Measurements from ENCODE around the gene CCNYL1.
A peak's percentile ranks its signal among the peaks of the same experiment; 100 is the strongest.
"Not testable (repeated sequence)": the region's sequence is repeated elsewhere in the genome, so short reads cannot be mapped to it uniquely, and the experiment has no call there.

Gene CCNYL1

DNA sequence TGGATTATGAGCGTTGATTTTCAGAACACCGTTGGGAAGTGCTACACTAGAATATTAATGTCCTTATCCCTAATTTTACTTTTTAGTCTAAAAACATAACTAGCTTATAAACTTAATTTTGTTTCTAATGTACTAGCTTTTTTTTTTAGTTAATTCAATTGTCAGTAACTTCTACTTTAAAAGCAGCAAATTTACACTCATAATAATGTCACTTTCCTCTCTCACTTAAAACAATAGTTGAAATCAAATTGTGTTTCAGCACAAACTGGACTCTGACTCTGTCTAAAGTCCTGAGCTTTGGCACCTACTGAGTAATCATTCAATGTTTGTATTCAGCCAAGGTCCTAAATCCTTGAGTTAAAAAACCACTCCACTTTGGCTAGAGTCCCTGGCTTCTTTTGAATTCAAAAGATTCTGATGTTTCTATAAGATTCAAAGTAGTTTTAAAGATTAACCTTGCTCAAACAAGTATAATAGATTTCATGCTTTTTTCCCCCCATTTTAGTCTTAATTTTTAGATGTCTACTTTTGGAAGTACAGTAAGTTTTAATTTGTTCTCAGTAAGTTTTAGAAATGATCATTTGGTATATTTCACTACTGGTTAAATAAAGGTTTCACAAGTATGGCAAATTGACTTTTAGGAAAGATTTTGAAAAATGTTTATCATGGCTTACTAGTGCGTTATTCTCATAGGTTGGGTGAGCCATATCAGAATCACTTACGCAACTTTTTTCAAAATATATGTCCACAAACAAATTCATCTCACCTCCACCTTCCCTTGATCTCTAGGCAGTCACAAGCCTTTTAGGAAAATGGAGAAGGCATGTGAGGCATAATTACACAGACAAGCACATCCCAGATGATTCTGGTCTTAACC, 23.4 kb downstream of the CCNYL1 start:
- DNase-seq, result no peak

DNA sequence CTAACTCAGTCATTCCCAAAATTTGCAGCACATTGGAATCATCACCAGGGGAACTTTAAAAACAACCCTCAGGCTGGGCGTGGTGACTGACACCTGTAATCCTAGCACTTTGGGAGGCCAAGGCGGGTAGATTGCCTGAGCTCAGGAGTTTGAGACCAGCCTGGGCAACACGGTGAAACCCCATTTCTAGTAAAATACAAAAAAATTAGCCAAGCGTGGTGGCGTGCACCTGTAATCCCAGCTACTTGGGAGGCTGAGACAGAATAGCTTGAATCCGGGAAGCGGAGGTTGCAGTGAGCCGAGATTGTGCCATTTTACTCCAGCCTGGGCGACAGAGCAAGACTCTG, 24.0 kb downstream of the CCNYL1 start:
- not testable (repeated sequence) for DNase-seq

DNA sequence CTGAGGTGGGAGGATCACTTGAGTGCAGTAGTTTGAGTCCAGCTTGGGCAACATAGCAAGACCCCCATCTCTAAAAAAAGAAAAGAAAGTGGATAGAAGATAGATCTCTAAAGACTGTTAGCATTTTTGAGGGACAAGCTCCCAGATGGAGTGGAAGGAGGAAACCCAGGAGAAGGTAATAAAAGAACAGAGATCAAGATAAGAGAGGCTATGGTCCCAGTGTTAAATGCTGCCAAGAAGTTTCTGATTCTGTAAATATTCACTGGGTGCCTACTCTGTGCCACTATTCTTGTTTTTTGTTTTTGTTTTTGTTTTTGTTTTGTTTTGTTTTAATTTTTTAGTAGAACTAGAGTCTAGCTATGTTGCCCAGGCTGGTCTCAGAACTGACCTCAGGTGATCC, 32.1 kb downstream of the CCNYL1 start:
- no peak for DNase-seq

DNA sequence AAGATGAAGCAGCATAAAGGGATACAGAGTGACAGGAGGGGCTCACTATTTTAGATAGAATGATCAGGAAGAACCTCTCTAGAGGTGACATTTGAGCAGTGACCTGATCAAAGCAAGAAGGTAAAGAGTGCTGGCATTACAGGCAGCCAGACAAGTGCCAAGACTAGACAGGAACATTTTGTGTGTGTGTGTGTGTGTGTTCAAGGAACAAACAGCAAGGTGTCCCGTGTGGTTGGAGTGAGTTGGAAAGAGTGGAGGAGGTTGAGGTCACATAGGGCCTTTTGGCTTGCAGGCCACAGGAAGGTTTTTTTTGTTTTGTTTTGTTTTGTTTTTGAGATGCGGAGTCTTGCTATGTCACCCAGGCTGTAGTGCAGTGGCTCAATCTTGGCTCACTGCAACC, 32.6 kb downstream of the CCNYL1 start:
- no peak for DNase-seq

DNA sequence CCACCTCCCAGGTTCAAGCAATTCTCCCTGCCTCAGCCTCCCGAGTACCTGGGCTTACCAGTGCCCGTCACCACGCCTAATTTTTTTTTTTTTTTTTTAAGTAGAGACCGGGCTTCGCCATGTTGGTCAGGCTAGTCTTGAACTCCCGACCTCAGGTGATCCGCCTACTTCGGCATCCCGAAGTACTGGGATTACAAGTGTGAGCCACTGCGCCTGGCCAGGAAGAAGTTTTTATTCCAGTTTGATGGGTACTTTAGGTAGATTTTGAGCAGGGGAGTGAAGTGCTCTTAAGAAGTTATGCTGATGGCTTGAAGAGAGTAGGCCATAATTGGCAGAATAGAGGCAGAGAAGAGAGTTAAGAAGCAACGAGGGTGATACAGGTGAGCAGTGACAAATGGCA, 33.0 kb downstream of the CCNYL1 start:
- DNase-seq, result no peak

DNA sequence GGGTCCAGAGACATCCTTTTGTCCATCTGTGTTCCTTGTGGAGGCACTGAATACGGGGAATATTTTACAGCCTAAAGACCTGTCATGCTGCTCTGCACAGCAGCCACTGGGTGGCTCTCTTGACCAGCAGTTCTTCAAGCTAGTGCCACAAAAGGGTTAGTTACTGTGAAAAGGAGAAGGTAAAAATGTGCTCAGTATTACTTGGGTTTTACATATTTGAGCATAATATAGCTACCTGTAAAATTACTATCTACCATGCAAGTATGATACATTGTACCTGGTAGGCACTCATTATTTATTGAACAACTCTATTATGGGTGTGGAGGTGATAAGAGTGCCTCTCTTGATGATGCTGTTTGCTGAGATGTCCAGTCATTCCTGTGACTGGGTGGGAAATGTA, 34.7 kb downstream of the CCNYL1 start:
- peak in 1 of 5 experiments; percentile 56 for DNase-seq

DNA sequence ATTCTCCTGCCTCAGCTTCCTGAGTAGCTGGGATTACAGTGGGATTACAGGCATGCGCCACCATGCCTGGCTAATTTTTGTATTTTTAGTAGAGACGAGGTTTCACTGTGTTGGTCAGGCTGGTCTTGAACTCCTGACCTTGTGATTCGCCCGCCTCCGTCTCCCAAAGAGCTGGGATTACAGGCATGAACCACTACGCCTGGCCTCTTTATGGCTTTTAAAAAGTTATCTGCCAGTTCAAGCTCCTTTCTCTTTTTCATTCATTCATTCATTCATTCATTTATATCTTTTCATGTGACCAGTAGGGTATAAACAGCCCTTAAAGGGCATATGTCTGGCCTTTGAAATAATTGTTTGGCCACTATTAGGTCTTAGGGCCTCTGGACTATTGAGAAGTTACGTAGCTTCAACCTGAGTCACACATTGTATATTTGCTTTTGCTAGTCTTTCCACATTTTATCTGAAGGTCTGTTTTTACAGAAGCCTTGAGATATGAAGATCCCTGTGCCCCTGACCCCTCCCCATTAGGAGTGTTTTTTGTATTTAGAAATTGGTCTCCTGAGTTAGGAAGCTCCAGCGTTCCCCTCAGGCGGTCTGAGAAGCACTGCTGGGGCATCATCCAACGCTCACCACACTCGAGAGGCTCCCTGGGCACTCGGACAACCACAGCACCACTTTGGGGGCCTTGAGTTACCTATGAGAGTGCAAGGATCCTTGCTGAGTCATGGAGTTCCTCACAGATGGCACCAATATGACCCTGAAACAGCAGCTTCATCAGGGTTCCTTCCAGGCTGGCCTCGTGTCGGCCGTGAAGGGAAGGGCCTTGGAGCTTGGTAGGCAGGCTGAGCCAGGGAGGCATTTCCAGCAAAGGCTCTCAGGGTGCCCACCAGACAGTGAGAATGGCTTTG, 36.5 kb downstream of the CCNYL1 start:
- no peak for DNase-seq

DNA sequence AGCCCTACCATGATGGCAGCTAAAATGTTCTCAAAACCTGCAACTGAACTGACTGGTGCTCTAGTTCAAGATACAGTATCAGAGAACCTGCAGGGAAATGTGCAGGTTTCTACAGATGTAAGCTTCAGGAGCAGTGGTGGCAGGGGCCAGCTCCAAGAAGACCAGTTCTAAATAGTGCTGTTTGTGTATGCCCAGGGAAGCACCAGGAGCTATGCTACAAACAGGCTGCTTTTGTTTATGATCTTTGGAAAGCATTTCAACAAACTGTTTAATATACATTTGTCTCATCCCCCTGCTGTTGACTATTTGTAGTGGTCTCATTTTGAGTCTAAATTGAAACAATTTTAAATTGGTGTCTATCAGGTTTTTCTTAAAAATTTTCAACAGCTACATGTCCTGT, 37.6 kb downstream of the CCNYL1 start:
- no peak for DNase-seq

DNA sequence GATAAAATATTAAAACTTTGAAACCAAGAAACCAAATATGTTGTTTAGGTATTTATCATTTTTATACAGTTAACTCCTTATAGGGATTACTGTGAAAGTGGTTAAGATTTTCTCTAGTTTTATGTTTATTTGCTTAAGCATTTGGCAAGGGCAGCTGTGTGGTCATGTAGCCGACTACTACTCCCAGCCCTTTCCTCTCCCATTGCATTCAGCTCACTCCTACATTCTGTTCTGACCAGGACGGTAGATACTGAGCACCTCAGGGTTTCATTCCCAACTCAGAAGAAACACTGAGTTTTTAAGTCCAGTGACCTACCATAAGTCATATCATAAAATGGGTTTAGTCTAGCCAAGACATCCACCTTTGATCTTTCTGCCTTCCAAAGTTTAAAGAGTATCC, 38.4 kb downstream of the CCNYL1 start:
- DNase-seq, result no peak

DNA sequence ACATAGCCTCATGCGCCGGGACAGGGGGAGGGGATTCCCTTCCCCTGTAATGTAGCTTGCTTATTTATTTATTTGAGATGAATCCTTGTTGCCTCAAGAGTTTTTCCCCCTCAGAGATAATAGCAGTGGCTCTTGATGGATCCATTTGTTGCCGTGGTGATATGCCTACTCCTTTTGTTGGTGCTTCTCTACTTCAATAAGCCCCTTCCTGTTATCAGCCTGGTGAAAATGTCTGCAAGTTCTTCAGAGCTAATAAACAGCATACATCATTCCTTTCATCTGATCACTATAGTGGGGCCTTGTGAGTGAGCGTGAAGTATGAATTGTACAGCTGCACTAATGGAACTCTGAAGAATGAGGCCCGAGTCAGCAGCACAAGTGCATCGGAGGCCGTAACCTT, 38.9 kb downstream of the CCNYL1 start:
- no peak for DNase-seq

DNA sequence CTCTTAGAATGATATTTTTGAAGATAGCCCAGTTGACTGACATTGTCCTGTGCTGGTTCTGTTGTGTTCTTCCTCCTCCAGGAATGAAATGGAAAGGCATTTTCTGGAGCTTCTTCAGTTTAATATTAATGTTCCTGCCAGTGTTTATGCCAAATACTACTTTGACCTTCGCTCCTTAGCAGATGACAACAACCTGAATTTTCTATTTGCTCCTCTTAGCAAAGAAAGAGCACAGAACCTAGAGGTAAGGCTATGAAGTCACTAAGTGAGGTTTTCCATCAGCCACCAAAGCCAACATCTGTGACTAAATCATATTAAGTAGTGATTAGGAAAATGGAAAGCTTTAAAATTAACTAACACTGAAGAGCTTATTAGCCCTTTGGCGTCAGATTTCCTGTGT, 39.4 kb downstream of the CCNYL1 start:
- no peak for DNase-seq

DNA sequence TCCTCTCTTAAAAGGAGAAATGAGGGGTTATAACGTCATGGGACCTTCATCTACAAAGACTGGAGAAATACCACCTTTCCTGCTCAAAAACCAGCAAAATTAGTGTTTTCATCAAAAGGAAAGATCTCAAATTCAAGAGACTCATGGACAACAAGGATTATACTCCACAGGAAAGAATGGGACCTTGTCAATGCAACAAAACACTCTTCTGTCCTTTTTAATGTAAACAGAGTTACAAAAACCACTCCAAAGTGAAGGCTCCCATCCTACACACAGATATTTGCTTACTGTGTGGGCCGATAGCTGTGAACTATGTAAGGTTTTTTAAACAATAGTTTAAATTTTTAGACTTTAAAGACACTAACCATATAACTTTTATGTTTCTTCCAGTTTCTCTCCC, 42.2 kb downstream of the CCNYL1 start:
- DNase-seq, result not testable (repeated sequence)

DNA sequence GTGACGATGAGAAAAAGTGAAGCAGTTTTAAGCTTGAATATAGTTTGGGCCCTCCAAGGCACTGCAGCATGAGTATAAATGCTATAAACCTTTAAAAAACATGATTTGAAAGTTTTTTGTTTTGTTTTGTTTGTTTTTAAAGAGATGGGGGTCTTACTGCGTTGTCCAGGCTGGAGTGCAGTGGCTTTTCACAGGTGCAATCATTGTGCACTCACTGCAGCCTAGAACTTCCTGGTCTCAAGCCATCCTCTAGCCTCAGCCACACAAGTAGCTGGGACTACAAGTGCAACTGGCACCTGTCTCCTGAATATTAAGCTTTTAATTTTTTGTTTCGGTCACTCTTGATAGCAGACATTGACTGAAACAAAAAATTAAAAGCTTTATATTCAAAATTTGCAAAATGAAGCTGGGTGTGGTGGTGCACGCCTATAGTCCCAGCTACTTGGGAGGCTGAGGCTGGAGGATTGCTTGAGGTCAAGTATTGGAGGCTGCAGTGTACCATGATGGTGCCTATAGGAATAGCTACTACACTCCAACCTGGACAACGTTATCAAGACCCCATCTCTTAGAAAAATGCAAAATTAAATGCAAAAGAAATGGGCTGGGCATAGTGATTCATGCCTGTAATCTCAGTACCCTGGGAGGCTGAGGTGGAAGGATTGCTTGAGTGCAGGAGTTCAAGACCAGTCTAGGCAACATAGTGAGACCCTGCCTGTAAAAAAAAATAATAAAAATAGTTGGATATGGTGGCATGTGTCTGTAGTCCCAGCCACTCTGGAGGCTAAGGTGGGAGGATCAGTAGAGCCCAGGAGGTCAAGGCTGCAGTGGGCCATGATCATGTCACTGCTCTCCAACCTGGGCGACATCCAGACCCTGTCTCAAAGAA, 43.3 kb downstream of the CCNYL1 start:
- no peak for DNase-seq

DNA sequence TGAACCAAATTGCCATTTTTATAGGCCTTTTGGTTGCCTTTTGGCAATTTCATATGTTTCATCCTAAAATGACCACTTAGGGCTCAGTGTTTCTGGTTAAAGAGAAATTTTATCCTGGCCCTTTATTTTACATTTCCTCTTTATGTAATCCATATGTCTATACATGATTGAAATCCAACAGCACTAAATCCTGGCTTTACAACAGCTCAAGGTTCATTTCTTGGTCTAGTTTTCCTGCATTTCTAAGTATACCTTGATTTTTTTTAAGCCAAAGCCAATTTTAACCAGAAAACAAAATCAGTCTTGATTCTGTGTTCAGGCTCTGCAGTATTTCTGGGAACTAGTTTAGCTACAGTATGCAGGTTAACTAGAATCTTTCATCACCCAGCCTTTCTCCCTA, 46.6 kb downstream of the CCNYL1 start:
- no peak for DNase-seq

DNA sequence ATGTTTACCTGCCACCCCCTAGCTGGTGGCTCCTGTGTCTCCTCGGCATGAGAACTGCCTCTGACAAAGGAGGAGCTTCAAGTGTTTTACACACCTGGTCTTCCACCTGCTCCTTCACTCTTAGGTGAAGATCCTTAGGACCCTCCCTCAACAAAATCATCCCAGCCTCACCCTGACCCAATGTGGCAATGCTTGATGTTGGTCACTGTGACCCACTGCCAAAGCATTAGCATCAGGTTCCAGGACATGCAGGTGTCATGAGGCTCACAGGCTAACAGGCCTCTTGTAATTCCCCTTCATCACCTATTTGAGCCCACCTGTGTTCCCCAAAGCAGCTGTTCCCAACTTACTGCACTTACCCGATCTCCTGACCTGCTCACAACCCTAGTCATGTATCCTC, 48.5 kb downstream of the CCNYL1 start:
- DNase-seq, result no peak

DNA sequence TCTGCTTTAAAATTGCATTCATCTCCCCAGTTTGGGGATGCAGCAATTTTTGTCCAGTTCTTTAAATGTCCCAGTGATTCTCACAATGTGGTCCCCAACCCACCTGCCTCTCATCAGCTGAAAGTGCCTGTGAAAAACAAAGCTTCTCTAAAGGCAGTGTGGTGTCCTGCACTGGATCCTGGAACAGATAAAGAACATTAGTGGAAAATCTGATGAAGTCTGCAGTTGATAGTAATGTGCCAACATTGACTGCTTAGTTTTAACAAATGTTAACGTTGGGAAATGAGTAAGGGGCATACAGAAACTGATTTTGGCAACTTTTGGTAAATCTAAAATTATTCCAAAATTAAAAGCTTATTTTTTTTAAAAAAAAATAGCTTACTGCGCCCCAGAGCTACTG, 49.0 kb downstream of the CCNYL1 start:
- DNase-seq, result no peak

DNA sequence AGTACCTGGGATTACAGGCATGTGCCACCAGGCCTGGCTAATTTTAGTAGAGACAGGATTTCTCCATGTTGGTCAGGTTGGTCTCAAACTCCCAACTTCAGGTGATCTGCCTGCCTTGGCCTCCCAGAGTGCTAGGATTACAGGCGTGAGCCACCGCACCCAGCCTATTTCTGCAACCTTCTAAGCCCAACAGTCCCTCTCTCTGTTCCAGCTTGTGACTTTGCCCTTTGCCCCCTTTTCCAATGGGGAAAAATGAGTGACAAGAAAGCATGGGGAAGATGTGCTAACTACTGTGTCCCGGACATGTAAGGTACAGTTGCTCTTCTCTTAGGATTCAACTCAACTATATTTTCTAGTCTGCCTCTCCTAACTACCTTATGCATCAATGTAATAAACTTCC, 50.0 kb downstream of the CCNYL1 start:
- DNase-seq, result not testable (repeated sequence)

DNA sequence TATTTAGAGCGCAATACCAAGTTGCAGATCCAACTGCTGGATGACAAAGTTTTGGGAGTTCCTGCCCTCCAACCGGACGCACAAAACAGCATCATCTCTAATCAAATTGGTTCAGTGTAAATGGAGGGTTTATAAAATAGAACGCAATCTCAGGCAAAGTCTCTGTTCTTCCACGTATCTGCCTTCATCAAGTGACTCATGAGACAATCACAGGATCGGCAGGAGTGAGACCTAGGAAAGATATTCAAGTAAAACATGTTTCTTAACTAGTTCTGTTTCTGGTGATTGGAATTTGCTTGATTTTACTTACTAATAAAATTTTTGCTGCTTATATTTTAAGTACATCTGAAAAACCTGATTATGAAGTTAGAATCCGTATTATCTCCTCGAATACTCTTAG, 50.7 kb downstream of the CCNYL1 start:
- no peak for DNase-seq

DNA sequence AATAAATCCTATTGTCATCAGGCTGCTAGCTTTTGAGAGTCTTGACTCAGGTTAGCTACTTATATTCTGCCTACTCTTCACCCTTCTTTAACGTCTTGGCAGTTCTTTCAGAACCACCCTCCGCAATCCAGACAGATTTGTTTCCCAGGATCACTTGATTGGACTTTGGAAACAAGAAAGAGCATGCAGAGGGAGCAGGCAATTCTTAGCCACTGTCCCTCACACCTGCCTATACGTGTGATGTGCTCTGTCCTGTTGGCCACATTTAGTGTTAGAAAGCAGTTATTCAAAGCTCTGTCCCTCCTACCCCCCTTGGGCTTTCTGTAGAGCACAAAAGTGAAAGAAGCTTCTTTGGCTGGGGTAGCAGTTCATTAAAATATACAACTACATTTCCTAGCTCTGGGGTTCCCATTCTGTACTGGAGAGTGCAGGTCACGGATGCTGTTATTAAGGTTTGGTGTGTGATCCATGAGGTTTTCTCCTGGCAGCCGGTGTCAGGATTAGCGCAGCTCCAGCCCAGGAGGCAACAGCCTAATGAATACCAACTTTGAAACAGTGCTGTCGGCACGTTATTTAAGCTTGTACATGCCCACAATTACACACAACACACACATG, 52.0 kb downstream of the CCNYL1 start:
- no peak for DNase-seq

DNA sequence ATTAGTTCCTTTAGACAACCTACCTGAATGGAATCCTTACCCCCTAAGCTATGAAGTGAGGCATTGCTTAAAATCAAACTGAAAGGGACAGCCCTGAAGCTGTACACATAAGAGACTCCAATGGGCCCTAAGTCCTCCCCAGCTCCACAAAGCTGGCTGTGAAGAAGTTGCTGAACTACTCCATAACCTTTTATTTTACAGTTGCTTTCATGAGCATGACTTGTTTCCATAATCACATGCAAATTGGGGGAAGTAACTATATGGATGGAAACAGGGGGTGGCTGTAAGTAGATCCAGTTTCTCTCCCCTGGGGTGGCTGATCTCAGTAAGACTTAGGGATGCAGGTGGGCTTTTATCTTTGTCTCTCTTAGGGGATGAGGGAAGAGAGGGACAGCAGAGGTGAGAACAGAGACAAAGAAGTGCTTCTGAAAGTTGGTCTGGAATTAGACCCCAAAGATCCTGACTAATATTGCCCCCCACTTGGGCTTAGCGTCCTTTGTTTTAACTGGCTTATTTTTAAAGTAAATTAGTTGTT, 52.7 kb downstream of the CCNYL1 start:
- DNase-seq, result no peak

DNA sequence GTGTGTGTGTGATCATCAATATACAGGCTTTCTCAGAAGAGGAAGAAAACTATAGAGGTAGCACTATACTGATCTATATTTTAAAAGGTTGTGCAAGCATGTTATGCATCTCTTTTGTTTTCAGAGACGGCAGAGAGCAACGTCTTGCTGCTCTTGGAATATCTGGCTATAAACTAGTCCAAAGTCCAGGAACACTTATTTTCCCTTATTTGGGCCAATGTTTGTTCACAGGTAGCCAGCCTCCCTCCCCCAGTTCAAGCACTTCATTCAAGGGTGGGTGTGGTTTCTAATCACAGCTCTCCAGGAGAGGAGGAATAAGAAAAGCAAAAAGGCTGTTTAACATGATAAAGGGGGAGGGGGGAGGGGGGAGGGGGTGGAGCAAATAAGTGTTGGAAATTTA, 54.1 kb downstream of the CCNYL1 start:
- DNase-seq, result no peak

DNA sequence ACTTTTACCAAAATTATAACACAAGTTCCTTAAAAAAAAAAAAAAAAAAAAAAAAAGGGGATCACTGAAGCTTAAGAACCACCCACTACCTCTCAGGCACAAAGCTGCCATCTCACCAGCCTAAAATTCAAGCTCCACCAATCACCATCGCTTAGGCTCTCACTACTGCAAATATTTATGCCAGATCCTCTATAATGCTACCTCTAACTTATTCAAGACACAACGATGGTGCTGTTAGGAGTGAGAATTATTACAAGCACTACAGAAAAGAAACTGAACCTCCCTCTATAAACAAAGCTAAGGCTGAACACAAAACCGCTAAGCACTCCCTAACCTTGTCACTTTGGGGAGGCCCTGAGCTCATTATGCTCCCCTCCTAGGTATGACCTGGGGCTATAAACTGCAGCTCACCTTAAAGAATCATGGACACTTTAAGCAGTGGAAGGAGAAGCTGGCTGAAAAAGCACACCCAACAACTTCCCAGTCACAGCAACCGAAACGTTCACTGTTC, 54.7 kb downstream of the CCNYL1 start:
- no peak for DNase-seq
